HEK293 (cell line): ENCODE results near the gene RBBP8NL.

Source experiments
- CTCF ChIA-PET: fragments of 350-600 bp; formaldehyde crosslinking; extraction: SDS; loops from one replicate; lab custom pipeline; 2021; ENCODE audit warnings: antibody characterized with exemption; lab: Yijun Ruan, JAX
- POLR2A ChIA-PET: fragments of 300-600 bp; formaldehyde crosslinking; extraction: SDS; loops from one replicate; lab custom pipeline; 2020; ENCODE audit warnings: antibody characterized with exemption, inconsistent platforms; lab: Yijun Ruan, JAX
- H3K27ac ChIP-seq: fragments of 200-500 bp; sonication (Bioruptor generic); 2 replicates; pipeline ENCODE4 v1.5.1; 2014; ENCODE audit warnings: low read depth, low read length, control low read depth, inconsistent platforms; ENCODE audit errors: extremely low read depth
- H3K36me3 ChIP-seq, 2 experiments: fragments of 200-500 bp in 1 of 2; sonication (Bioruptor generic) in 1 of 2; 1 replicate in 1 of 2; 2 replicates in 1 of 2; pipeline ENCODE4 v1.5.1; 2014 to 2017; ENCODE audit warnings: inconsistent platforms in 2 of 2, low read length in 2 of 2; ENCODE audit not compliant: control insufficient read depth in 2 of 2, insufficient read depth in 1 of 2
- H3K4me1 ChIP-seq: fragments of 200-500 bp; sonication (Bioruptor generic); 2 replicates; pipeline ENCODE4 v1.5.1; 2014; ENCODE audit warnings: mild to moderate bottlenecking, low read length, inconsistent platforms; ENCODE audit not compliant: control insufficient read depth, insufficient read depth
- H3K4me3 ChIP-seq: 2 replicates; pipeline ENCODE4 v1.5.1; 2011; ENCODE audit warnings: low read depth, mild to moderate bottlenecking, control low read depth, low read length, moderate library complexity
- H3K9me3 ChIP-seq: fragments of 200-500 bp; sonication (Bioruptor generic); 2 replicates; pipeline ENCODE4 v1.5.1; 2014; ENCODE audit warnings: low read depth, low read length, inconsistent platforms; ENCODE audit not compliant: control insufficient read depth, insufficient read depth
- KLF16 ChIP-seq: fragments of 450-650 bp; formaldehyde crosslinking; IDR thresholded peaks from 2 replicates; pipeline ENCODE4 v1.5.1; 2017; ENCODE audit warnings: missing biosample characterization, missing genetic modification characterization
- MEIS1 ChIP-seq: sonication (generic); formaldehyde crosslinking; IDR thresholded peaks from 2 replicates; pipeline ENCODE4 v1.8.1; 2022; ENCODE audit warnings: missing genetic modification reagents, mild to moderate bottlenecking, borderline replicate concordance
- PRDM1 ChIP-seq: fragments of 450-650 bp; formaldehyde crosslinking; IDR thresholded peaks from 2 replicates; pipeline ENCODE4; 2016; ENCODE audit warnings: missing biosample characterization, missing genetic modification characterization
- PRDM4 ChIP-seq: fragments of 450-650 bp; formaldehyde crosslinking; IDR thresholded peaks from 2 replicates; pipeline ENCODE4 v1.5.1; 2017; ENCODE audit warnings: missing biosample characterization, missing genetic modification characterization
- REST ChIP-seq: fragments of 450-650 bp; formaldehyde crosslinking; IDR thresholded peaks from 2 replicates; pipeline ENCODE4 v1.5.1; 2016; ENCODE audit warnings: missing biosample characterization, missing genetic modification characterization
- ZBTB44 ChIP-seq: fragments of 450-650 bp; IDR thresholded peaks from 2 replicates; pipeline ENCODE4 v1.5.1; 2018; ENCODE audit warnings: missing biosample characterization, mild to moderate bottlenecking, missing genetic modification characterization
- ZBTB8A ChIP-seq: fragments of 450-650 bp; formaldehyde crosslinking; IDR thresholded peaks from 2 replicates; pipeline ENCODE4 v1.5.1; 2016; ENCODE audit warnings: missing biosample characterization, missing genetic modification characterization
- ZFP69B ChIP-seq: fragments of 450-650 bp; formaldehyde crosslinking; IDR thresholded peaks from 2 replicates; pipeline ENCODE4 v1.5.1; 2016; ENCODE audit warnings: missing biosample characterization, missing genetic modification characterization
- ZNF266 ChIP-seq: fragments of 450-650 bp; formaldehyde crosslinking; IDR thresholded peaks from 2 replicates; pipeline ENCODE4 v1.5.1; 2016; ENCODE audit warnings: missing biosample characterization, missing genetic modification characterization, low read depth
- ZNF274 ChIP-seq, 2 experiments: fragments of 200-500 bp in 1 of 2; fragments of 450-650 bp in 1 of 2; sonication (Bioruptor generic) in 1 of 2; formaldehyde crosslinking in 1 of 2; IDR thresholded peaks; 2 replicates each; pipeline versions ENCODE4 v1.5.1 to v1.6.1; 2014 to 2016; ENCODE audit warnings: borderline replicate concordance in 1 of 2, inconsistent platforms in 1 of 2, low read length in 1 of 2, missing biosample characterization in 1 of 2, missing genetic modification characterization in 1 of 2
- ZNF391 ChIP-seq: fragments of 450-650 bp; formaldehyde crosslinking; IDR thresholded peaks from 2 replicates; pipeline ENCODE4 v1.5.1; 2016; ENCODE audit warnings: low read depth, missing biosample characterization, missing genetic modification characterization, borderline replicate concordance
- ZNF404 ChIP-seq: fragments of 450-650 bp; formaldehyde crosslinking; IDR thresholded peaks from 2 replicates; pipeline ENCODE4 v1.5.1; 2017; ENCODE audit warnings: missing biosample characterization, missing genetic modification characterization
- ZNF423 ChIP-seq: fragments of 450-650 bp; formaldehyde crosslinking; IDR thresholded peaks from 2 replicates; pipeline ENCODE4 v1.5.1; 2016; ENCODE audit warnings: missing biosample characterization, missing genetic modification characterization
- ZNF426 ChIP-seq: fragments of 450-650 bp; formaldehyde crosslinking; IDR thresholded peaks from 2 replicates; pipeline ENCODE4 v1.5.1; 2017; ENCODE audit warnings: missing biosample characterization, missing genetic modification characterization, mild to moderate bottlenecking, inconsistent platforms, moderate library complexity
- ZNF529 ChIP-seq: fragments of 450-650 bp; formaldehyde crosslinking; IDR thresholded peaks from 2 replicates; pipeline ENCODE4 v1.5.1; 2017; ENCODE audit warnings: missing genetic modification characterization, missing biosample characterization; ENCODE audit not compliant: insufficient replicate concordance
- ZNF585B ChIP-seq: fragments of 450-650 bp; formaldehyde crosslinking; IDR thresholded peaks from 2 replicates; pipeline ENCODE4 v1.5.1; 2016; ENCODE audit warnings: missing biosample characterization, missing genetic modification characterization
- ZNF645 ChIP-seq: fragments of 450-650 bp; formaldehyde crosslinking; IDR thresholded peaks from 2 replicates; pipeline ENCODE4; 2016; ENCODE audit warnings: missing biosample characterization, missing genetic modification characterization
- ZNF660 ChIP-seq: fragments of 450-650 bp; IDR thresholded peaks from 2 replicates; pipeline ENCODE4 v1.5.1; 2018; ENCODE audit warnings: missing biosample characterization, mild to moderate bottlenecking, missing genetic modification characterization
- ZNF777 ChIP-seq: fragments of 450-650 bp; formaldehyde crosslinking; IDR thresholded peaks from 2 replicates; pipeline ENCODE4 v1.5.1; 2017; ENCODE audit warnings: missing biosample characterization, missing genetic modification characterization, borderline replicate concordance
- ZNF792 ChIP-seq: fragments of 450-650 bp; formaldehyde crosslinking; IDR thresholded peaks from 2 replicates; pipeline ENCODE4 v1.5.1; 2016; ENCODE audit warnings: missing biosample characterization, missing genetic modification characterization
- ZSCAN30 ChIP-seq: fragments of 450-650 bp; IDR thresholded peaks from 2 replicates; pipeline ENCODE4 v1.5.1; 2018; ENCODE audit warnings: missing biosample characterization, mild to moderate bottlenecking, missing genetic modification characterization, moderate library complexity
- ZSCAN4 ChIP-seq: fragments of 450-650 bp; formaldehyde crosslinking; IDR thresholded peaks from 2 replicates; pipeline ENCODE4 v1.5.1; 2017; ENCODE audit warnings: missing biosample characterization, missing genetic modification characterization

The RBBP8NL gene

GRCh38 chr20:62464990-62465389 lies 37.7 kb upstream of the RBBP8NL start (continued):
- no peak for TF ChIP-seq ZNF777
- no peak for TF ChIP-seq ZNF585B (tag by site-specific recombination)
- no peak for TF ChIP-seq ZNF645 (tag by site-specific recombination)
- no peak for TF ChIP-seq ZFP69B

- Histone ChIP-seq H3K27ac (no peak overlapping the region), H3K4me1 (no peaks in the 10 kb centered on the region), H3K9me3 (no peaks in the 10 kb centered on the region), H3K36me3 (no peaks in the 10 kb centered on the region), H3K4me3 (no peak overlapping the region)
- ChIA-PET CTCF (interaction anchor here (0.9 kb wide), 1 partner anchor 54 kb away, joined by 3 read pairs; no protein-coding TSS in a partner anchor), POLR2A (no interaction called here)
- TF ChIP-seq ZNF529 (tag by site-specific recombination) (no peak), PRDM1 (tag by site-specific recombination) (no peak), PRDM4 (no peak), KLF16 (tag by site-specific recombination) (no peak), ZNF391 (no peak), ZNF266 (no peak), MEIS1 (CRISPR knock-in tag) (no peak), ZNF423 (tag by site-specific recombination) (no peak), ZBTB8A (tag by site-specific recombination) (no peak), REST (no peak), ZSCAN4 (tag by site-specific recombination) (no peak), ZNF274 (IDR thresholded peaks at IDR 0.05; ENCODE audit: low read length) (no peak), ZNF274 (tag by site-specific recombination; IDR thresholded peaks at IDR 0.05; ENCODE audit: borderline replicate concordance) (no peak), ZNF585B (tag by site-specific recombination) (no peak), ZBTB44 (no peak), ZSCAN30 (no peak), ZNF792 (tag by site-specific recombination) (no peak), ZNF426 (tag by site-specific recombination) (no peak), ZNF660 (no peak), ZNF404 (tag by site-specific recombination) (no peak)
Measured at GRCh38 chr20:62464425-62464770, 37.1 kb upstream of the RBBP8NL start.
